Vagina (tissue), 2 donors: Measurements from ENCODE around the gene CISH.

Source experiments
- POLR2A ChIP-seq, 2 donors: fragments of 450-650 bp; IDR thresholded peaks; one replicate each; pipeline ENCODE4 v1.6.1; 2017; ENCODE audit warnings: antibody characterized with exemption in 2 of 2, mild to moderate bottlenecking in 2 of 2, moderate library complexity in 2 of 2
- POLR2AphosphoS5 ChIP-seq, 2 donors: sonication (generic); formaldehyde crosslinking; IDR thresholded peaks; one replicate each; pipeline ENCODE4 v1.9.0; 2017; ENCODE audit warnings: antibody characterized with exemption in 2 of 2, mild to moderate bottlenecking in 2 of 2, low read depth in 1 of 2; ENCODE audit not compliant: insufficient read depth in 1 of 2
- TF ChIP-seq, protein P1 (sequence below), 3 experiments: fragments of 450-650 bp in 2 of 3; fragments of 200-600 bp in 1 of 3; sonication (generic) in 1 of 3; IDR thresholded peaks; one replicate each; pipeline ENCODE4 v1.5.1; 2017 to 2019; ENCODE audit warnings: antibody characterized with exemption in 3 of 3, mild to moderate bottlenecking in 2 of 3, moderate library complexity in 2 of 3

DNA sequence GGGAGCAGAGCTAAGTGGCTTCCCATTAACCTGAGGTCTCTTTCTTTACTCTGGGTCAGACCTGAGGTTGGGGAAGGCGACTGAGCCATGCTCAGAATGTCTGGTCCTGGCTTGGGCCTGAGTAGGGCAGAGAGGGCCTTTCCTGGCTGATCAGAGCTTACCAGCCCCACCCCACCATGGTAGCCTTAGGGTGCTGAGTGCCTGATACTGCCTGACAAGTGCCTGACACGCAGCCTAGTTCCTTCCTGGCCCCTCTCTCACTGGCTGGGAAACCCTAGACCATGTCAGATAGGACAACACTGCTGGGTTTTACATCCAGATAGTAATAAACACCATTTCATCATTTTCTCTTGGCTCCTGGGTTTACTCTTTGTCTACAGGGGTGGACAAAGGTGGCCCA is 37.4 kb upstream of the CISH start:
- TF ChIP-seq, protein P1, sequence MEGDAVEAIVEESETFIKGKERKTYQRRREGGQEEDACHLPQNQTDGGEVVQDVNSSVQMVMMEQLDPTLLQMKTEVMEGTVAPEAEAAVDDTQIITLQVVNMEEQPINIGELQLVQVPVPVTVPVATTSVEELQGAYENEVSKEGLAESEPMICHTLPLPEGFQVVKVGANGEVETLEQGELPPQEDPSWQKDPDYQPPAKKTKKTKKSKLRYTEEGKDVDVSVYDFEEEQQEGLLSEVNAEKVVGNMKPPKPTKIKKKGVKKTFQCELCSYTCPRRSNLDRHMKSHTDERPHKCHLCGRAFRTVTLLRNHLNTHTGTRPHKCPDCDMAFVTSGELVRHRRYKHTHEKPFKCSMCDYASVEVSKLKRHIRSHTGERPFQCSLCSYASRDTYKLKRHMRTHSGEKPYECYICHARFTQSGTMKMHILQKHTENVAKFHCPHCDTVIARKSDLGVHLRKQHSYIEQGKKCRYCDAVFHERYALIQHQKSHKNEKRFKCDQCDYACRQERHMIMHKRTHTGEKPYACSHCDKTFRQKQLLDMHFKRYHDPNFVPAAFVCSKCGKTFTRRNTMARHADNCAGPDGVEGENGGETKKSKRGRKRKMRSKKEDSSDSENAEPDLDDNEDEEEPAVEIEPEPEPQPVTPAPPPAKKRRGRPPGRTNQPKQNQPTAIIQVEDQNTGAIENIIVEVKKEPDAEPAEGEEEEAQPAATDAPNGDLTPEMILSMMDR (IDR thresholded peaks at IDR 0.05) = no peak
- TF ChIP-seq POLR2A (IDR thresholded peaks at IDR 0.05) = no peak
- no peak for TF ChIP-seq POLR2AphosphoS5 (IDR thresholded peaks at IDR 0.05; ENCODE audit: insufficient read depth in 1 of 2, low read depth in 1 of 2)
